Measurements from ENCODE around the gene ASIC2. TPM values are rescaled to one million over a fixed set of nuclear protein-coding genes. Genes with fewer than 3 reads are reported as not detected.

The ASIC2 gene
- total RNA-seq, 2 donors from 2014 or later, result not detected

- no peaks in the 10 kb centered on the region for H3K36me3 Mint-ChIP-seq (ENCODE audit: insufficient read depth in 2 of 2)
- H3K9me3 Mint-ChIP-seq, result no peaks in the 10 kb centered on the region
- H3K4me3 Mint-ChIP-seq, result no peak overlapping the region
- no peak for ATAC-seq (replicated peaks in 1 of 2)
- no peaks in the 10 kb centered on the region for H3K27me3 Mint-ChIP-seq (ENCODE audit: low read depth)
- no peak overlapping the region for H3K27ac Mint-ChIP-seq
- DNase-seq, result no peak
- no peaks in the 10 kb centered on the region for H3K4me1 Mint-ChIP-seq (ENCODE audit: low read depth)
Observed at GRCh38 chr17:33144837-33145236, 148.3 kb downstream of the ASIC2 start.

- Mint-ChIP-seq H3K27me3 (ENCODE audit: low read depth) (peaks cover 9% of the 10 kb centered on the region), H3K36me3 (ENCODE audit: insufficient read depth in 2 of 2) (no peaks in the 10 kb centered on the region), H3K4me1 (ENCODE audit: low read depth) (no peaks in the 10 kb centered on the region), H3K9me3 (no peaks in the 10 kb centered on the region), H3K4me3 (no peak overlapping the region), H3K27ac (no peak overlapping the region)
- ATAC-seq (replicated peaks in 1 of 2), result no peak
- DNase-seq, result peak in 1 of 2 donors; percentile 2
Observed at GRCh38 chr17:33142705-33143299, 150.3 kb downstream of the ASIC2 start.

- no peak overlapping the region for H3K27ac Mint-ChIP-seq
- H3K4me1 Mint-ChIP-seq (ENCODE audit: low read depth), result no peaks in the 10 kb centered on the region
- H3K9me3 Mint-ChIP-seq, result no peaks in the 10 kb centered on the region
- ATAC-seq (replicated peaks in 1 of 2) (no peak), DNase-seq (no peak)
- H3K27me3 Mint-ChIP-seq (ENCODE audit: low read depth), result peaks cover 18% of the 10 kb centered on the region
- no peak overlapping the region for H3K4me3 Mint-ChIP-seq
- H3K36me3 Mint-ChIP-seq (ENCODE audit: insufficient read depth in 2 of 2), result no peaks in the 10 kb centered on the region
Observed at GRCh38 chr17:33140413-33141099, 152.5 kb downstream of the ASIC2 start.

- ATAC-seq (replicated peaks in 1 of 2) (no peak), DNase-seq (no peak)
- Mint-ChIP-seq H3K4me3 (no peak overlapping the region), H3K9me3 (no peaks in the 10 kb centered on the region), H3K27ac (no peak overlapping the region), H3K36me3 (ENCODE audit: insufficient read depth in 2 of 2) (no peaks in the 10 kb centered on the region), H3K27me3 (ENCODE audit: low read depth) (peaks cover 24% of the 10 kb centered on the region), H3K4me1 (ENCODE audit: low read depth) (no peaks in the 10 kb centered on the region)
Observed at GRCh38 chr17:33138627-33139026, 154.5 kb downstream of the ASIC2 start.

GRCh38 chr17:33137426-33137825 is 155.7 kb downstream of the ASIC2 start:
- DNase-seq (no peak), ATAC-seq (replicated peaks in 1 of 2) (no peak)
- H3K27ac Mint-ChIP-seq, result no peak overlapping the region
- H3K4me1 Mint-ChIP-seq (ENCODE audit: low read depth), result no peaks in the 10 kb centered on the region
- no peaks in the 10 kb centered on the region for H3K9me3 Mint-ChIP-seq
- H3K27me3 Mint-ChIP-seq (ENCODE audit: low read depth), result peaks cover 24% of the 10 kb centered on the region
- no peak overlapping the region for H3K4me3 Mint-ChIP-seq
- H3K36me3 Mint-ChIP-seq (ENCODE audit: insufficient read depth in 2 of 2), result no peaks in the 10 kb centered on the region

GRCh38 chr17:33135691-33136090 is 157.4 kb downstream of the ASIC2 start:
- Mint-ChIP-seq H3K27me3 (ENCODE audit: low read depth) (peaks cover 24% of the 10 kb centered on the region), H3K4me1 (ENCODE audit: low read depth) (no peaks in the 10 kb centered on the region), H3K4me3 (no peak overlapping the region), H3K27ac (no peak overlapping the region), H3K9me3 (no peaks in the 10 kb centered on the region), H3K36me3 (ENCODE audit: insufficient read depth in 2 of 2) (no peaks in the 10 kb centered on the region)
- DNase-seq, result no peak
- ATAC-seq (replicated peaks in 1 of 2), result no peak

GRCh38 chr17:33131620-33132019 is 161.5 kb downstream of the ASIC2 start:
- Mint-ChIP-seq H3K4me3 (no peak overlapping the region), H3K36me3 (ENCODE audit: insufficient read depth in 2 of 2) (no peaks in the 10 kb centered on the region), H3K9me3 (no peaks in the 10 kb centered on the region), H3K27ac (no peak overlapping the region), H3K27me3 (ENCODE audit: low read depth) (peaks cover 26% of the 10 kb centered on the region), H3K4me1 (ENCODE audit: low read depth) (no peaks in the 10 kb centered on the region)
- no peak for DNase-seq
- ATAC-seq (replicated peaks in 1 of 2), result no peak

GRCh38 chr17:33127706-33128105 is 165.4 kb downstream of the ASIC2 start:
- ATAC-seq (replicated peaks in 1 of 2), result no peak
- Mint-ChIP-seq H3K27ac (no peak overlapping the region), H3K27me3 (ENCODE audit: low read depth) (peaks cover 28% of the 10 kb centered on the region), H3K4me3 (no peak overlapping the region), H3K9me3 (no peaks in the 10 kb centered on the region), H3K36me3 (ENCODE audit: insufficient read depth in 2 of 2) (no peaks in the 10 kb centered on the region), H3K4me1 (ENCODE audit: low read depth) (no peaks in the 10 kb centered on the region)
- DNase-seq, result no peak

- ATAC-seq (replicated peaks in 1 of 2) (no peak), DNase-seq (no peak)
- no peaks in the 10 kb centered on the region for H3K9me3 Mint-ChIP-seq
- H3K4me3 Mint-ChIP-seq, result no peak overlapping the region
- no peaks in the 10 kb centered on the region for H3K4me1 Mint-ChIP-seq (ENCODE audit: low read depth)
- peaks cover 33% of the 10 kb centered on the region for H3K27me3 Mint-ChIP-seq (ENCODE audit: low read depth)
- no peak overlapping the region for H3K27ac Mint-ChIP-seq
- H3K36me3 Mint-ChIP-seq (ENCODE audit: insufficient read depth in 2 of 2), result no peaks in the 10 kb centered on the region
Observed at GRCh38 chr17:33126086-33126485, 167.0 kb downstream of the ASIC2 start.

- ATAC-seq (replicated peaks in 1 of 2), result no peak
- no peaks in the 10 kb centered on the region for H3K9me3 Mint-ChIP-seq
- peaks cover 32% of the 10 kb centered on the region for H3K27me3 Mint-ChIP-seq (ENCODE audit: low read depth)
- no peak overlapping the region for H3K27ac Mint-ChIP-seq
- no peak overlapping the region for H3K4me3 Mint-ChIP-seq
- H3K36me3 Mint-ChIP-seq (ENCODE audit: insufficient read depth in 2 of 2), result no peaks in the 10 kb centered on the region
- no peaks in the 10 kb centered on the region for H3K4me1 Mint-ChIP-seq (ENCODE audit: low read depth)
- DNase-seq, result no peak
Observed at GRCh38 chr17:33125552-33125950, 167.5 kb downstream of the ASIC2 start.

GRCh38 chr17:33124871-33125551 is 168.1 kb downstream of the ASIC2 start:
- no peak overlapping the region for H3K4me3 Mint-ChIP-seq
- no peaks in the 10 kb centered on the region for H3K36me3 Mint-ChIP-seq (ENCODE audit: insufficient read depth in 2 of 2)
- no peak overlapping the region for H3K27ac Mint-ChIP-seq
- H3K9me3 Mint-ChIP-seq, result no peaks in the 10 kb centered on the region
- DNase-seq (no peak), ATAC-seq (replicated peaks in 1 of 2) (no peak)
- peaks cover 27% of the 10 kb centered on the region for H3K27me3 Mint-ChIP-seq (ENCODE audit: low read depth)
- H3K4me1 Mint-ChIP-seq (ENCODE audit: low read depth), result no peaks in the 10 kb centered on the region

GRCh38 chr17:33124185-33124584 is 168.9 kb downstream of the ASIC2 start:
- Mint-ChIP-seq H3K27me3 (ENCODE audit: low read depth) (peaks cover 18% of the 10 kb centered on the region), H3K4me3 (no peak overlapping the region), H3K27ac (no peak overlapping the region), H3K9me3 (no peaks in the 10 kb centered on the region), H3K36me3 (ENCODE audit: insufficient read depth in 2 of 2) (no peaks in the 10 kb centered on the region), H3K4me1 (ENCODE audit: low read depth) (no peaks in the 10 kb centered on the region)
- ATAC-seq (replicated peaks in 1 of 2) (no peak), DNase-seq (no peak)

GRCh38 chr17:33121756-33122155 is 171.3 kb downstream of the ASIC2 start:
- Mint-ChIP-seq H3K27me3 (ENCODE audit: low read depth) (peaks cover 16% of the 10 kb centered on the region), H3K4me3 (no peak overlapping the region), H3K36me3 (ENCODE audit: insufficient read depth in 2 of 2) (no peaks in the 10 kb centered on the region), H3K4me1 (ENCODE audit: low read depth) (no peaks in the 10 kb centered on the region), H3K9me3 (no peaks in the 10 kb centered on the region), H3K27ac (no peak overlapping the region)
- no peak for ATAC-seq (replicated peaks in 1 of 2)
- DNase-seq, result no peak

All from activated T-cell treated with anti-CD3 and anti-CD28 coated beads, Interleukin-2, amount 50 U/mL, for 72 hours (primary cell).